ENCODE measurements around the gene CYP27C1.
A peak's percentile ranks its signal among the peaks of the same experiment; 100 is the strongest.
"Not testable (repeated sequence)": the region's sequence is repeated elsewhere in the genome, so short reads cannot be mapped to it uniquely, and the experiment has no call there.

Gene CYP27C1

GRCh38 chr2:127220768-127221527 lies 849 bp upstream of the CYP27C1 start:
- DNase-seq = no peak

DNA sequence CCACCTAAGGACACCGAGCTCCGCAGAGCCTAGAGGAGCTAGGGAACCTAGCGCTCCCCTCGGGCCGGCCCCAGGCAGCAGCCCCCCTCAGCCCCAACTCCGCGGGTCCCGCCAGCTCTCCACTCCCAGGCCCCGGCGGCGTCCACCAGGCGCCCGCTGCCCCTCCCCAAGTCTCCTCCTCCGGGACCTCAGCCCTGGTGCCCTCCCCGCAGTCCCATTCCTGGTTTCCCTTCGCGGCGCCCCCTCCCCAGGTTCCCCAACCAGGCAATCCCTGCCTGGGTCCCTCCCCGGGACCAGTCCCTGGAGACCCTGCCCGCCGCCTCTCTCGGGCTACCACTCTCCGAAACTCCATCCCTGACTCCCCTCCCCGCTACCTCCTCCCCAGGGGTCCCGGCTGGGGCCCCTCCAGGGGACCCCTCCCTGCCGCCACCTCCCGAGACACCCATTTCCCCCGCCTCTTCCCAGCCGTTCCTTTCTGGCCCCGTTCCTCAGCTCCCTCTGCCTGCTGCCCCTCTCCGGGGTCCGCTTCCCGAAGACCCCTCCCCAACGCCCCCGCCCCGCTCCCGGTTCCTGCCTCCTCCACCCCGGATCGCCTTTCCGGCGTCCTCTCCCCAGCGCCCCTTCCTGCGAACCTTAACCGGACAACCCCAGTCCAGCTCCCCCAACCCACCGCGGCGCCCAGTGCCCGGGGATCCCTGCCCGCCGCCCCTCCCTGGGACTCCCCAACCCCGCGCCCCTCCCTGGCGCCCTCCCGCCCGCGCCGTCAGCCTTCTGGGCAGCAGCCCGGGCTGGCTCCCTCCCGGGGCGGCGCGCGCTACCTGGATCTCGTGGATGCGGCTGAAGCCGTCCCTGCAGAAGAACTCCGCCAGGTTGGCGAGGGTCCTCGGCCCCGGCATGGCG lies 678 bp downstream of the CYP27C1 start:
- no peak for DNase-seq

DNA sequence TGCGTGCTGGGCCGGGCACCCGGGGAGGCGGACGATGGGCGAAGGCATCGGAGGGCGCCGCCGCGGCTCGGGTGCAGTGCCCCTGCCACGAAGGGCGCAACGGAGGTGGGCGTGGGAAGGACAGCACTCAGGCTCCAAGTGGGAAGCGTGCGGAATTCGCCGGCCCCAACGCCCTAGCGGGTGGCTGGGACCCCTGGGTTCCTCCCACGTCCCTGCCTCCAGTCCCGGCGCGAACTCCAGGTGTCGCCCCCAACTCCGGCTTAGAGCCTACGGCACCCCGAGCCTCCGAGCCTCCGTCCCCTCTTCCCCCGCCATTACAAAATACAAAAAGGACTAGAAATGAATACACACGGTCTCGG lies 1.3 kb downstream of the CYP27C1 start:
- DNase-seq = no peak

- DNase-seq = no peak
Measured at GRCh38 chr2:127217470-127218325, 2.4 kb downstream of the CYP27C1 start.

DNA sequence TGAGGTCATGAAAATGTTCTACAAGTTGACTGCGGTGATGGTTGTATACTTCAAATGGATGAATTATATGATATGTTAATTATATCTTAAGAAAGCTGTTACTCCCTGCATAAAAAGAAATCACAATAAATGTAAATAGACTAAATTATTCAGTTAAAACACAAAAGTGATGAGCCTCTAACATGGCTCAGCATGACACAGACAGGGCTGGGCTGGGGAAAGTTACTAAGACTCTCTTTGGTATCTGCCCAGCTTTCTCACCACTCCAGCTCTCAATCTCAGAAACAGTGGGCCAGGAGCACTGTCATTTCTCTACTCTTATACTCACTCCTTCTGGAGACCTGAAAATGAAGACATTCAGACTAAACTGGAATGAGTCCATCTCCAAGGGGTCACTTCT lies 3.5 kb downstream of the CYP27C1 start:
- DNase-seq = no peak

DNA sequence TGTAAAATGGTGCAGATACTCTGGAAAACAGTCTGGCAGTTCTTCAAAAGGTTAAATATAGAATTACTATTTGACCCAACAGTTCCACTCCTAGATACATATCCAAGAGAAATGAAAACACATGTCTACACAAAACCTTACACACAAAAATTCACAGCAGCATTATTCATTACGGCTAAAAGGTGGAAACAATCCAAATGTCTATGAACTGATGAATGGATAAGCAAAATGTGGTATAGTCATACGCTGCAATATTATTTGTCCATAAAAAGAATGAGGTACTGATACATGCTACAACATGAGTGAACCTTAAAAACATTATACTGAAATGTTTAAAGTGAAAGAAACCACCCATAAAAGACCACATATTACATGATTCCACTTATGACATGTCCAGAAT lies 4.0 kb downstream of the CYP27C1 start:
- no peak for DNase-seq

GRCh38 chr2:127214201-127214600 lies 5.9 kb downstream of the CYP27C1 start:
- DNase-seq = not testable (repeated sequence)

DNA sequence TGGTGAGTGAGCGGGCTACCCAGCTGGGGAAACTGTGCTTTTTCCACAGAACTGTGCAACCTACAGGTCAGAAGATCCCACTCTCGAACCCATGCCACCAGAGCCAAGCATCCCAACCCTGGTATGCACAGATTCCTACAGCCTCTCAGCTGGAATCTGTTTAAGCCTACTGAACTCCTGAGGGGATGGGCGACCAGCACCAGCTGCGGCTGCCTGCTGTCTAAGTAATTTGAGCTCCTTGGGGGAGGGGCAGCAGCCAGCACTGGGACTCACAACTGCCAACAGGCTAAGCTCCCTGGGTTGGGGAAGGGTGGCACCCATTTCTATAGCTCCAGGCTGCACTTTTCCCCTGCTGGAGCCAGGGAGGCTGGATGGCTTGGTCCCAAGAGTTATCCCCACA lies 11.8 kb downstream of the CYP27C1 start:
- no peak for DNase-seq

- no peak for DNase-seq
Measured at GRCh38 chr2:127205218-127206125, 14.6 kb downstream of the CYP27C1 start.

DNA sequence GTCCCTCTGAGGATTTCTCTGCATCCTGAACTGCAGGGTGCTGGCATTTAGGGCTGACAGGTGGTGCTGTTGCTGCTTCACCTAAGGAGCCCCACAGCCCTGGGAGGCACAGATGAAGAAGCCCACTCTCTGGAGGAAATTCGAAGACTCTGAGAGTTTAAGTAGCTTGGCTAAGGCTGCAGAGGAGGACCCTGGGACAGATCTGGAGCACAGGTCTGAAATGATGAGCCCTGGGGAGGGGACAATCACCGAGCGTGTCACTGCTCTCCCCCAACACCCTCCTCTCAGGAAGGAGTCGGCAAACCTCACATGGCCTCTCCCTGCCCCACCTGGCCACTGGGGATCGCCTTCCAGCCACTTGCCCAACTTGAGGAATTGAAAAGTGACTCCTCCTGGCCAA lies 18.6 kb downstream of the CYP27C1 start:
- no peak for DNase-seq

- DNase-seq = no peak
Measured at GRCh38 chr2:127200962-127201361, 19.1 kb downstream of the CYP27C1 start.

DNA sequence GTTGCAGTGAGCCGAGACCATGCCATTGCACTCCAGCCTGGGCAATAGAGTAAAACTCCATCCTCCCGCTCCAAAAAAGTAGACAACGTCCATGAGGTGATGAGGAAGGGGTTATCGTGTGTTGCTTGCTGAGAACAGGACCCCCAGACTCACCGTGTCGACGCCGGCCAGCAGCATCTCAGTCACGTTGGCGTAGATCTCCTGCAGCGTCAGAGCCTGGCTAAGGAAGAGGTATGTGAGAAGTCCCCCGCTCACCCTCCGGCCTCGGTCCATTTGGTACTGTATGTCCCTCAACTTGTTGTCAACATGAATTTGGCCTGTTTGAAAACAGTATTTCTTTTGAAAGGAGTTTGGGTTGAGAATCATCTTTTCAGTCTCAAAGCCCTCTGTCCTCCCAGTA lies 20.9 kb downstream of the CYP27C1 start:
- no peak for DNase-seq

DNA sequence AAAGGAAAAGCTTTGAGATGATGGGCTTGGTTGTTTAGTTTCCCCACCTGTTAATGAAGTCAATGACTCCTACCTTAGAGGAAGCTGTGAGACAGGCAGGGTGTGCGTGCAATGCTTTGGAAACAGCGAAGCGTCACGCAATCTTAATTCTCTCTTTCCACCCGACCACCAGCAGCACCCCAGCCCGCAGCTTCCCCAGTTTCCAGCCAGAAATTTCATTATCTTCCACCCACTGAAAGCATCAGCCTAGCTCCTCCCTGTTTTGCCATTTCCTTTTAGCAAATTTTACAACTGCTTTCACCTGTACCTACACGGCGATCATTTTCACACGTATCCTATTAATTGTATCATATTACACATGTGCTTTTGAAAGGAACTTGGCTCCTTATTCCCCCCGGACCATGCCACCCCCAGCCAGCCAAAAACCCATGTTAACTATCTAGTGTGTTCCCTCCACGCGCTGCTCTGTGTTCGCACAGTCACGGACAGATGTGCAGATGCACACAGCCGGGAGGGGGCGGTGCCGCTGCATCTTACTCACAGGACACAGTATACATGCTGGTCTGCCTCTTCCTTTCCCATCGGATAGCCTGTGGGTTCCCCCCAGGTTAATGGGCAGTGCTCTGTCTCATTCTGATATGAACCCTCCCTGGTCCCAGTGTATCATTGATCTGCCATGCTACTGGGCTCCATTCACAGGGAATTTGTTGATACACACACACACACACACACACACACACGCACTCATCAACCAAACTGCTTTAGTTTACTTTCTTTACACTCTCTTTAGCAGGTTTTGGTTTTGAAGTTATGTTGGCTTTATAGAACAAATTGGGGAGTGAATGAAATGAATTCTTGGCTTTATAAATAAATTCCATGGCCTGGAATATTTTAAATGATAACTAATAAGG lies 22.4 kb downstream of the CYP27C1 start:
- peak; percentile 60 for DNase-seq

- peak; percentile 33 for DNase-seq
Measured at GRCh38 chr2:127196998-127197397, 23.1 kb downstream of the CYP27C1 start.

GRCh38 chr2:127196549-127196948 lies 23.6 kb downstream of the CYP27C1 start:
- DNase-seq = no peak

- no peak for DNase-seq
Measured at GRCh38 chr2:127195140-127196074, 24.7 kb downstream of the CYP27C1 start.

DNA sequence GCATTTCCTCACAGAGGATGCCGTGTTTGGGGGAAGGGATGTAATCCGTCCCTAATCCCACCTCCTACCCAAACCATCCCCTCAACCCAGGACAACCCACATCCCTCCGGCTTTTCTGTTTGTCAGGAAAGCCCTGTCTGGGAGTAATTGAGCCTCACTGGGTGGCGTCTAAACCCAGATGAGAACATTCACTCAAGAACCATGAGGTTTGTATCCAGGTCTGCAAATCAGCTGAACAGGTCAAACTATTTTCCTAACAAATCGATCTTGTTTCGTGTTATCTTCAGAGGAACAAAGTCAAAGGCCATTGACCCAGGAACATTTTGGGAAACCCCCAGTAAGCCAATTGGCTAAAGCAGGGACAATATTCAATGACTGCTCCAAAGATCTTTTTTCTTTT lies 25.7 kb downstream of the CYP27C1 start:
- DNase-seq = no peak

GRCh38 chr2:127193967-127194280 lies 26.2 kb downstream of the CYP27C1 start:
- no peak for DNase-seq

DNA sequence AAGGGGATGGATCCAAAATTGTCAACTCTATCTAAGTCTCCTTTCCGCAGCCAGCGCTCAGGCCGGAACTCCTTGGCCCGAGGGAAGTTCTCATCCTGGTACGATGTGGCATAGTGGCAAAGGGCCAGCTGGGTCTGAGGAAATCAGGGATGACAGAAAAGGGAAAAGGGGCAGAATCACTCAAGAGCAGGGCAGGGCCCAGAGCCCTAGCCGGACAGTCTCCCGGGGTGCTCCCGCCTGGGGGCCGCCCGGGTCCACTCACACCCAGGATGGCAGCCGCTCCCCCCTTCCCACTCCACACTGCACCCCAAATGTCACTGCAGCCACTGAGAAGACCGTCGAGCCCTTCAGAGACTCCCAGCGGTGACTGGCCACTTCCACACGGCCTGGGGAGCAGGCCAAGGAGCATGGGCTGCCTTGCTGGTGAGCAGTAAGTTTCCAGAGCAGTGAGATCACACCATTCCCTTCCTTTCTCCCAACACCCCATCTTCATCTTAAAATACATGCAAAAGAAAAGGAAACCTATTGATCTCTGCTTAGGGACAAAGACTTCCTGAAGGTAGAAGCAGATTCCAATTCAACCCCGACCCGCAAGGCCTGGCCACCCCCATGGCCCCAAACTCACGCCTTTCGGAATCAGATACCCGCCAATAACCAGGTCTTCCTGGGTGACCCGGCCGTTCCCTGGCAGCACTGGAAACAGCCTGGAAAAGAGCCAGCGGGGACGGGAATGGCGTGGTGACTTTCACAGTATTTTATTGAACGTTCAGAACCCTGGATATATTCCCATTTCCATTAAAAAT lies 26.7 kb downstream of the CYP27C1 start:
- DNase-seq = no peak
